Upper lobe of left lung (tissue), 6 donors: ENCODE measurements around the gene LPAR2. TPM values are rescaled to one million over a fixed set of nuclear protein-coding genes. Genes with fewer than 3 reads are reported as not detected.

Experiments used
- ATAC-seq, 2 donors: fragments of 200-7000 bp; cut with Tn5 transposase; one replicate each; pipeline ENCODE4 v1.9.1; 2022; ENCODE audit warnings: mild to moderate bottlenecking in 2 of 2, moderate library complexity in 2 of 2; ENCODE audit not compliant: low FRiP score in 2 of 2
- DNase-seq, 2 donors: peaks; one replicate each; pipeline ENCODE4 v3.0.0-alpha.2; 2019 to 2020
- H3K27ac ChIP-seq, 4 donors: fragments of 200-600 bp; sonication (generic); one replicate each; pipeline ENCODE4 v1.5.1; 2016 to 2019
- H3K27me3 ChIP-seq, 4 donors: fragments of 200-600 bp; sonication (generic); one replicate each; pipeline ENCODE4 v1.5.1; 2017 to 2019
- H3K36me3 ChIP-seq, 4 donors: fragments of 200-600 bp; sonication (generic); one replicate each; pipeline ENCODE4 v1.5.1; 2016 to 2019
- H3K4me1 ChIP-seq, 4 donors: fragments of 200-600 bp; sonication (generic); one replicate each; pipeline ENCODE4 v1.5.1; 2018 to 2019
- H3K4me3 ChIP-seq, 4 donors: fragments of 200-600 bp; sonication (generic); one replicate each; pipeline ENCODE4 v1.5.1; 2017 to 2019; ENCODE audit warnings: mild to moderate bottlenecking in 2 of 4, moderate library complexity in 1 of 4
- H3K9me3 ChIP-seq, 4 donors: fragments of 200-600 bp; sonication (generic); one replicate each; pipeline ENCODE4 v1.5.1; 2018 to 2019
- EP300 ChIP-seq, 4 donors: sonication (generic); formaldehyde crosslinking; IDR thresholded peaks; one replicate each; pipeline ENCODE4 v1.5.1; 2017; ENCODE audit warnings: antibody characterized with exemption in 4 of 4, control low read depth in 2 of 4
- POLR2A ChIP-seq, 4 donors: fragments of 450-650 bp; IDR thresholded peaks; one replicate each; pipeline ENCODE4 v1.5.1; 2016 to 2017; ENCODE audit warnings: antibody characterized with exemption in 4 of 4, mild to moderate bottlenecking in 2 of 4
- POLR2AphosphoS5 ChIP-seq, 2 donors: sonication (generic); formaldehyde crosslinking; IDR thresholded peaks; one replicate each; pipeline ENCODE4 v1.5.1; 2017; ENCODE audit warnings: antibody characterized with exemption in 2 of 2
- WGBS, 2 donors: methylation state at CpG; one replicate each; pipeline ENCODE4 v1.1.5; 2017 to 2018; 5-methylcytosine and 5-hydroxymethylcytosine counted together
- total RNA-seq, 6 donors: library from RNA; depleted of rRNA in 4 of 6; stranded (reverse); fragments of >200 nt in 4 of 6; gene quantifications; one replicate each; pipeline versions ENCODE4 v1.1.0 to v1.2.1, GENCODE V29; 2016 to 2021
- TF ChIP-seq, protein P1 (sequence below), 6 experiments: fragments of 450-650 bp in 4 of 6; fragments of 200-600 bp in 2 of 6; sonication (generic) in 2 of 6; IDR thresholded peaks; one replicate each; pipeline ENCODE4 v1.5.1; 2016 to 2019; ENCODE audit warnings: antibody characterized with exemption in 6 of 6
- donor health status: DM: no; HTN: no; CAD: no; lungs with moderate emphysema.
- donor health status: DM: no; HTN: yes; CAD: no; lungs with severe emphysema.

LPAR2 gene
- total RNA-seq, 6 donors from 2014 or later: 16.4 to 51.3 (median 24.1) TPM

DNA sequence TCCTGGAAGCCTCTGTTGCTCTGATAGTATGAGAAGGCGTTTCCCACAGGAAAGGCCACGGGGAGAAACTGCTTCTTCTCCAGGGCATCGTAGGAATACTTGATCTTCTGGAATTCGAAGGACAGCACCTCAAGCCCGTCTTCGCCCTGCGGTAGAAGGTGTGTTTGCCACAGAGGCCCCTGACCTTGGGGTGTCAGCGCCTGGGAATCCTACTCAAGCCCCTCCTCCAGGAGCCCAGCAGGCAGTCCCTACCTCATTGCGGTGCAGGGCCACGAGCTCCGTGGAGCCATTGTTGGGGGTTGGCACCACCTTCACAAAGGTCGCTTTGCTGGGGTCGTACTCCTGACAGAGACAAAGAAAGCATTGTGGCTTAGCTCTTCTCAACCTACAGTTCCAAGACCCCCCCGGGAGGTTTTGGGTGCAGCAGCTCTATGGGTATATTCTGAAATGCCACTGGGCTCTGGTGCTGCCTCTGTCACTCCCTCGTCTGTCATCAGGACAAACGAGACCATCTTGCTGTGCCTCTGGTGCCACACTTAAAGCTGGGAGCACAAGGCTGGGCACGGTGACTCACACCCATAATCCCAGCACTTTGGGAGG lies 31.7 kb upstream of the LPAR2 start:
- no peak for ATAC-seq
- WGBS, 2 donors: 84 to 86% methylated on average over 6 to 17 of the region's 17 CpGs

DNA sequence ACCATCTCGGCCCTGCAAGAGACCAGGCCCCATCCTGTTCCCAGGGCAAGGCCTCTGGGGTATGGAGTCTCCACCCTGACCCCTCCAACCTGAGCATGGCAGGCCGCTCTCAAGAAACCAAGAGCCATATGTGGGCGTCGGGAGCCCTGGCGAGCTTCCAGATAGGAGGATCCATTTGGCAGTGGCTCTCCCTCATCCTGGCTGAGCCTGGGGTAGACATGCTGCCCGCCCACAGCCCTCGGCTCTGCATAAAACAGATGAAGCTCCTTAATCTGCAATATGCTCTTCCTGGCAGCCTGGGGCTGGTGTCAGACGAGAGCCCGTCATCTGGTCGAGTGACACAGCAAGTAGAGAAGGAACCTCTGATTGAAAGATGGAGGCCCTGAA lies 29.4 kb upstream of the LPAR2 start:
- H3K36me3 ChIP-seq: peaks cover 54 to 79% (median 74%) of the 10 kb centered on the region in 4 donors
- WGBS, 2 donors: 90 to 91% methylated on average over 5 to 10 of the region's 10 CpGs

More for the DNA sequence above, 31.7 kb upstream of the LPAR2 start:
- no peaks in the 10 kb centered on the region for H3K9me3 ChIP-seq
- peaks cover 36 to 56% (median 50%) of the 10 kb centered on the region in 4 donors for H3K36me3 ChIP-seq
- H3K4me1 ChIP-seq: peaks cover 14 to 33% (median 22%) of the 10 kb centered on the region in 4 donors
- no peak for TF ChIP-seq EP300 (IDR thresholded peaks at IDR 0.05)
- TF ChIP-seq, protein P1, sequence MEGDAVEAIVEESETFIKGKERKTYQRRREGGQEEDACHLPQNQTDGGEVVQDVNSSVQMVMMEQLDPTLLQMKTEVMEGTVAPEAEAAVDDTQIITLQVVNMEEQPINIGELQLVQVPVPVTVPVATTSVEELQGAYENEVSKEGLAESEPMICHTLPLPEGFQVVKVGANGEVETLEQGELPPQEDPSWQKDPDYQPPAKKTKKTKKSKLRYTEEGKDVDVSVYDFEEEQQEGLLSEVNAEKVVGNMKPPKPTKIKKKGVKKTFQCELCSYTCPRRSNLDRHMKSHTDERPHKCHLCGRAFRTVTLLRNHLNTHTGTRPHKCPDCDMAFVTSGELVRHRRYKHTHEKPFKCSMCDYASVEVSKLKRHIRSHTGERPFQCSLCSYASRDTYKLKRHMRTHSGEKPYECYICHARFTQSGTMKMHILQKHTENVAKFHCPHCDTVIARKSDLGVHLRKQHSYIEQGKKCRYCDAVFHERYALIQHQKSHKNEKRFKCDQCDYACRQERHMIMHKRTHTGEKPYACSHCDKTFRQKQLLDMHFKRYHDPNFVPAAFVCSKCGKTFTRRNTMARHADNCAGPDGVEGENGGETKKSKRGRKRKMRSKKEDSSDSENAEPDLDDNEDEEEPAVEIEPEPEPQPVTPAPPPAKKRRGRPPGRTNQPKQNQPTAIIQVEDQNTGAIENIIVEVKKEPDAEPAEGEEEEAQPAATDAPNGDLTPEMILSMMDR (IDR thresholded peaks at IDR 0.05): no peak
- no peak for TF ChIP-seq POLR2AphosphoS5 (IDR thresholded peaks at IDR 0.05)
- no peak for TF ChIP-seq POLR2A (IDR thresholded peaks at IDR 0.05)
- no peak overlapping the region for H3K4me3 ChIP-seq
- no peak overlapping the region for H3K27ac ChIP-seq
- DNase-seq: no peak
- no peaks in the 10 kb centered on the region for H3K27me3 ChIP-seq

GRCh38 chr19:19656451-19657396 lies 28.7 kb upstream of the LPAR2 start:
- Histone ChIP-seq H3K4me1 (peaks cover 2 to 14% (median 6%) of the 10 kb centered on the region in 4 donors), H3K4me3 (no peak overlapping the region), H3K27ac (no peak overlapping the region), H3K9me3 (no peaks in the 10 kb centered on the region), H3K36me3 (peaks cover 58 to 86% (median 80%) of the 10 kb centered on the region in 4 donors), H3K27me3 (no peaks in the 10 kb centered on the region)
- 90 to 96% methylated on average over 5 to 33 of the region's 33 CpGs for WGBS, 2 donors
- ATAC-seq (no peak), DNase-seq (peak in 1 of 2 donors; percentile 64)
- TF ChIP-seq POLR2A (IDR thresholded peaks at IDR 0.05) (no peak), POLR2AphosphoS5 (IDR thresholded peaks at IDR 0.05) (no peak)

More for the DNA sequence above, 29.4 kb upstream of the LPAR2 start:
- H3K4me1 ChIP-seq: peaks cover 9 to 21% (median 13%) of the 10 kb centered on the region in 4 donors
- no peaks in the 10 kb centered on the region for H3K9me3 ChIP-seq
- ATAC-seq (no peak), DNase-seq (no peak)
- H3K4me3 ChIP-seq: no peak overlapping the region
- TF ChIP-seq POLR2A (IDR thresholded peaks at IDR 0.05) (no peak), EP300 (IDR thresholded peaks at IDR 0.05) (no peak), POLR2AphosphoS5 (IDR thresholded peaks at IDR 0.05) (no peak)
- TF ChIP-seq, protein P1 (IDR thresholded peaks at IDR 0.05): no peak
- H3K27me3 ChIP-seq: no peaks in the 10 kb centered on the region
- H3K27ac ChIP-seq: no peak overlapping the region

GRCh38 chr19:19655641-19656343 lies 27.8 kb upstream of the LPAR2 start:
- no peaks in the 10 kb centered on the region for H3K27me3 ChIP-seq
- no peak overlapping the region for H3K4me3 ChIP-seq
- DNase-seq (peak in 1 of 2 donors; percentile 69), ATAC-seq (no peak)
- no peaks in the 10 kb centered on the region for H3K9me3 ChIP-seq
- peaks cover 58 to 95% (median 90%) of the 10 kb centered on the region in 4 donors for H3K36me3 ChIP-seq
- H3K4me1 ChIP-seq: peaks cover 0 to 5% (median 0%) of the 10 kb centered on the region in 4 donors
- WGBS, 2 donors: 84 to 94% methylated on average over 7 to 27 of the region's 27 CpGs
- TF ChIP-seq, protein P1 (IDR thresholded peaks at IDR 0.05): no peak
- TF ChIP-seq EP300 (IDR thresholded peaks at IDR 0.05): no peak
- no peak overlapping the region for H3K27ac ChIP-seq
